Astrocyte (in vitro differentiated cells and primary cell): Measurements from ENCODE around the gene TMEM8B. TPM values are rescaled to one million over a fixed set of nuclear protein-coding genes. Genes with fewer than 3 reads are reported as not detected.

Experiments used
- DNase-seq: peaks from one replicate; pipeline ENCODE4 v3.0.0-alpha.2; 2010; ENCODE audit warnings: low read depth
- FAIRE-seq: peaks from 2 replicates; lab custom pipeline; 2011; peaks lifted over from hg19 to GRCh38; lab: Jason Lieb, UNC
- H2AFZ ChIP-seq: 2 replicates; pipeline ENCODE4 v1.6.0; 2012; ENCODE audit warnings: low read depth, low read length, inconsistent platforms
- H3K27ac ChIP-seq: 2 replicates; pipeline ENCODE4 v1.5.1; 2011; ENCODE audit warnings: low read depth, low read length, inconsistent platforms
- H3K27me3 ChIP-seq: 2 replicates; pipeline ENCODE4 v1.6.0; 2011; ENCODE audit warnings: low read length, inconsistent platforms; ENCODE audit not compliant: insufficient read depth
- H3K36me3 ChIP-seq: 2 replicates; pipeline ENCODE4 v1.5.1; 2011; ENCODE audit warnings: low read length, inconsistent platforms; ENCODE audit not compliant: insufficient read depth
- H3K4me1 ChIP-seq: 2 replicates; pipeline ENCODE4 v1.5.1; 2011; ENCODE audit warnings: low read length, inconsistent platforms; ENCODE audit not compliant: insufficient read depth
- H3K4me2 ChIP-seq: 2 replicates; pipeline ENCODE4 v1.6.0; 2012; ENCODE audit warnings: low read length, inconsistent platforms
- H3K4me3 ChIP-seq: 2 replicates; pipeline ENCODE4 v1.5.1; 2011; ENCODE audit warnings: low read depth, mild to moderate bottlenecking, low read length, inconsistent platforms; ENCODE audit not compliant: insufficient read depth
- H3K79me2 ChIP-seq: 2 replicates; pipeline ENCODE4 v1.6.0; 2012; ENCODE audit warnings: mild to moderate bottlenecking, low read length, inconsistent platforms; ENCODE audit not compliant: insufficient read depth
- H3K9ac ChIP-seq: 2 replicates; pipeline ENCODE4 v1.6.0; 2012; ENCODE audit warnings: mild to moderate bottlenecking, low read length, inconsistent platforms
- H3K9me3 ChIP-seq: 2 replicates; pipeline ENCODE4 v1.5.1; 2012; ENCODE audit warnings: low read depth, mild to moderate bottlenecking, low read length, inconsistent platforms; ENCODE audit not compliant: insufficient read depth
- H4K20me1 ChIP-seq: 2 replicates; pipeline ENCODE4 v1.6.0; 2012; ENCODE audit warnings: low read length, inconsistent platforms; ENCODE audit not compliant: insufficient read depth
- H3K27ac Mint-ChIP-seq: one replicate; pipeline ENCODE4 v1.8.0; 2021; ENCODE audit warnings: mild to moderate bottlenecking, mixed read lengths; ENCODE audit not compliant: unreplicated experiment
- H3K27me3 Mint-ChIP-seq: one replicate; pipeline ENCODE4 v1.8.0; 2021; ENCODE audit warnings: low read depth, mixed read lengths; ENCODE audit not compliant: unreplicated experiment
- H3K36me3 Mint-ChIP-seq: one replicate; pipeline ENCODE4 v1.8.0; 2021; ENCODE audit warnings: low read depth, mixed read lengths; ENCODE audit not compliant: unreplicated experiment
- H3K4me1 Mint-ChIP-seq: one replicate; pipeline ENCODE4 v1.8.0; 2021; ENCODE audit warnings: low read depth, mixed read lengths; ENCODE audit not compliant: unreplicated experiment
- H3K4me3 Mint-ChIP-seq: one replicate; pipeline ENCODE4 v1.8.0; 2021; ENCODE audit warnings: mild to moderate bottlenecking, moderate library complexity, mixed read lengths; ENCODE audit not compliant: unreplicated experiment
- H3K9me3 Mint-ChIP-seq: one replicate; pipeline ENCODE4 v1.8.0; 2021; ENCODE audit warnings: mild to moderate bottlenecking, mixed read lengths; ENCODE audit not compliant: unreplicated experiment
- CTCF ChIP-seq: IDR thresholded peaks from 2 replicates; pipeline ENCODE4 v1.5.1; 2011; ENCODE audit warnings: low read depth, mild to moderate bottlenecking, inconsistent platforms, low read length, moderate library complexity; ENCODE audit not compliant: insufficient read depth
- EZH2 ChIP-seq: IDR thresholded peaks from 2 replicates; pipeline ENCODE4 v1.6.1; 2012; ENCODE audit warnings: mild to moderate bottlenecking, low read length, inconsistent platforms; ENCODE audit not compliant: insufficient read depth
- total RNA-seq: library from RNA; stranded (reverse); gene quantifications from 2 replicates; pipeline ENCODE4 v1.2.1, GENCODE V29; 2021

Gene TMEM8B
- total RNA-seq, 1 donor from 2014 or later, result 8.9 TPM

- H3K36me3 ChIP-seq, result peaks cover 10% of the 10 kb centered on the region
- no peaks in the 10 kb centered on the region for H3K79me2 ChIP-seq
- FAIRE-seq (no peak), DNase-seq (no peak)
- H3K4me1 Mint-ChIP-seq, result peaks cover 6% of the 10 kb centered on the region
- no peak overlapping the region for H3K4me3 Mint-ChIP-seq
- no peaks in the 10 kb centered on the region for H3K27me3 ChIP-seq
- no peak overlapping the region for H3K27ac Mint-ChIP-seq
- H3K9ac ChIP-seq, result no peak overlapping the region
- no peak overlapping the region for H3K4me2 ChIP-seq
- H2AFZ ChIP-seq, result no peak overlapping the region
- peaks cover 22% of the 10 kb centered on the region for H3K36me3 Mint-ChIP-seq
- no peak for TF ChIP-seq EZH2
- TF ChIP-seq CTCF, result no peak
- no peaks in the 10 kb centered on the region for H3K27me3 Mint-ChIP-seq
- no peaks in the 10 kb centered on the region for H3K9me3 Mint-ChIP-seq
- H3K27ac ChIP-seq, result no peak overlapping the region
- peaks cover 11% of the 10 kb centered on the region for H3K4me1 ChIP-seq
- H4K20me1 ChIP-seq, result no peaks in the 10 kb centered on the region
- no peaks in the 10 kb centered on the region for H3K9me3 ChIP-seq
- H3K4me3 ChIP-seq, result no peak overlapping the region
Measured at GRCh38 chr9:35808433-35808832, 20.6 kb upstream of the TMEM8B start.

- no peak for TF ChIP-seq CTCF
- TF ChIP-seq EZH2, result no peak
- H3K4me1 Mint-ChIP-seq, result peaks cover 11% of the 10 kb centered on the region
- Histone ChIP-seq H3K4me1 (peaks cover 15% of the 10 kb centered on the region), H3K4me3 (no peak overlapping the region), H3K9me3 (no peaks in the 10 kb centered on the region), H3K79me2 (peaks cover 4% of the 10 kb centered on the region), H4K20me1 (no peaks in the 10 kb centered on the region), H3K27ac (no peak overlapping the region), H3K4me2 (no peak overlapping the region), H2AFZ (no peak overlapping the region), H3K36me3 (peaks cover 10% of the 10 kb centered on the region), H3K9ac (no peak overlapping the region), H3K27me3 (no peaks in the 10 kb centered on the region)
- no peak overlapping the region for H3K4me3 Mint-ChIP-seq
- H3K9me3 Mint-ChIP-seq, result no peaks in the 10 kb centered on the region
- DNase-seq (no peak), FAIRE-seq (no peak)
- H3K27ac Mint-ChIP-seq, result no peak overlapping the region
- peaks cover 19% of the 10 kb centered on the region for H3K36me3 Mint-ChIP-seq
- H3K27me3 Mint-ChIP-seq, result no peaks in the 10 kb centered on the region
Measured at GRCh38 chr9:35810122-35810521, 18.9 kb upstream of the TMEM8B start.

- H3K27me3 Mint-ChIP-seq, result no peaks in the 10 kb centered on the region
- H3K4me3 Mint-ChIP-seq, result peak overlapping the region; percentile 81
- no peak for TF ChIP-seq EZH2
- TF ChIP-seq CTCF, result no peak
- peak overlapping the region; percentile 80 for H2AFZ ChIP-seq
- H3K9ac ChIP-seq, result peak overlapping the region; percentile 38
- DNase-seq, result no peak
- peak overlapping the region; percentile 90 for H3K4me2 ChIP-seq
- no peaks in the 10 kb centered on the region for H3K9me3 Mint-ChIP-seq
- H3K9me3 ChIP-seq, result no peaks in the 10 kb centered on the region
- H3K4me1 ChIP-seq, result peaks cover 15% of the 10 kb centered on the region
- no peak overlapping the region for H3K27ac ChIP-seq
- H3K4me1 Mint-ChIP-seq, result peaks cover 11% of the 10 kb centered on the region
- peaks cover 10% of the 10 kb centered on the region for H3K36me3 Mint-ChIP-seq
- no peak for FAIRE-seq
- H3K27ac Mint-ChIP-seq, result peak overlapping the region; percentile 80
- peaks cover 4% of the 10 kb centered on the region for H3K79me2 ChIP-seq
- H4K20me1 ChIP-seq, result no peaks in the 10 kb centered on the region
- peak overlapping the region; percentile 64 for H3K4me3 ChIP-seq
- no peaks in the 10 kb centered on the region for H3K27me3 ChIP-seq
- H3K36me3 ChIP-seq, result peaks cover 10% of the 10 kb centered on the region
Measured at GRCh38 chr9:35811381-35812024, 17.5 kb upstream of the TMEM8B start.
